Skeletal muscle satellite cell (primary cell): Measurements from ENCODE around the gene CAVIN1.
"Not testable (repeated sequence)": the region's sequence is repeated elsewhere in the genome, so short reads cannot be mapped to it uniquely, and the experiment has no call there.

Source experiments
- H3K27me3 ChIP-seq: 2 replicates; pipeline ENCODE4 v1.7.0; 2013; ENCODE audit warnings: low read length; ENCODE audit not compliant: control insufficient read depth, insufficient read depth
- H3K36me3 ChIP-seq: 2 replicates; pipeline ENCODE4 v1.7.0; 2013; ENCODE audit warnings: mild to moderate bottlenecking, control low read depth, low read length; ENCODE audit not compliant: insufficient read depth
- H3K4me1 ChIP-seq: 2 replicates; pipeline ENCODE4 v1.7.0; 2013; ENCODE audit warnings: low read length; ENCODE audit not compliant: control insufficient read depth, insufficient read depth
- H3K4me2 ChIP-seq: 2 replicates; pipeline ENCODE4 v1.7.0; 2013; ENCODE audit warnings: mild to moderate bottlenecking, low read length
- H3K4me3 ChIP-seq: 2 replicates; pipeline ENCODE4 v1.7.0; 2013; ENCODE audit warnings: low read length
- H3K9ac ChIP-seq: 2 replicates; pipeline ENCODE4 v1.7.0; 2013; ENCODE audit warnings: mild to moderate bottlenecking, low read depth, low read length, moderate library complexity
- H3K9me3 ChIP-seq: replicated peaks from 2 replicates; pipeline ENCODE4 v1.7.0; 2013; ENCODE audit warnings: mild to moderate bottlenecking, control low read depth, low read length

CAVIN1 gene

GRCh38 chr17:42428141-42428944 lies 5.3 kb upstream of the CAVIN1 start:
- H3K36me3 ChIP-seq, result no peaks in the 10 kb centered on the region
- H3K4me2 ChIP-seq, result peak overlapping the region; percentile 29
- H3K27me3 ChIP-seq, result no peaks in the 10 kb centered on the region
- H3K9ac ChIP-seq, result peak overlapping the region; percentile 35
- no peak overlapping the region for H3K4me3 ChIP-seq
- H3K9me3 ChIP-seq, result no peaks in the 10 kb centered on the region
- peaks cover 18% of the 10 kb centered on the region for H3K4me1 ChIP-seq

- Histone ChIP-seq H3K4me2 (no peak overlapping the region), H3K27me3 (no peaks in the 10 kb centered on the region), H3K4me3 (no peak overlapping the region), H3K36me3 (peaks cover 8% of the 10 kb centered on the region), H3K9me3 (no peaks in the 10 kb centered on the region), H3K4me1 (peaks cover 28% of the 10 kb centered on the region), H3K9ac (no peak overlapping the region)
Measured at GRCh38 chr17:42424991-42425610, 2.0 kb upstream of the CAVIN1 start.

- H3K9ac ChIP-seq, result peak overlapping the region; percentile 98
Measured at GRCh38 chr17:42423766-42424165, 710 bp upstream of the CAVIN1 start.

GRCh38 chr17:42422412-42422957 lies 571 bp downstream of the CAVIN1 start:
- H3K36me3 ChIP-seq, result peaks cover 12% of the 10 kb centered on the region
- peak overlapping the region; percentile 100 for H3K4me3 ChIP-seq
- H3K4me2 ChIP-seq, result peak overlapping the region; percentile 83
- no peaks in the 10 kb centered on the region for H3K9me3 ChIP-seq
- H3K4me1 ChIP-seq, result peaks cover 27% of the 10 kb centered on the region
- no peaks in the 10 kb centered on the region for H3K27me3 ChIP-seq
- peak overlapping the region; percentile 98 for H3K9ac ChIP-seq

More at GRCh38 chr17:42423766-42424165, 710 bp upstream of the CAVIN1 start:
- Histone ChIP-seq H3K9me3 (no peaks in the 10 kb centered on the region), H3K4me1 (peaks cover 36% of the 10 kb centered on the region), H3K36me3 (peaks cover 8% of the 10 kb centered on the region), H3K27me3 (no peaks in the 10 kb centered on the region), H3K4me3 (peak overlapping the region; percentile 100), H3K4me2 (peak overlapping the region; percentile 83)

- Histone ChIP-seq H3K9me3 (no peaks in the 10 kb centered on the region), H3K4me1 (peaks cover 30% of the 10 kb centered on the region), H3K27me3 (no peaks in the 10 kb centered on the region), H3K9ac (peak overlapping the region; percentile 98), H3K4me2 (peak overlapping the region; percentile 83), H3K4me3 (peak overlapping the region; percentile 100), H3K36me3 (peaks cover 15% of the 10 kb centered on the region)
Measured at GRCh38 chr17:42421507-42422338, 1.3 kb downstream of the CAVIN1 start.

- no peaks in the 10 kb centered on the region for H3K9me3 ChIP-seq
- H3K4me3 ChIP-seq, result peak overlapping the region; percentile 100
- no peaks in the 10 kb centered on the region for H3K27me3 ChIP-seq
- H3K36me3 ChIP-seq, result peaks cover 17% of the 10 kb centered on the region
- peak overlapping the region; percentile 83 for H3K4me2 ChIP-seq
- peaks cover 36% of the 10 kb centered on the region for H3K4me1 ChIP-seq
- peak overlapping the region; percentile 98 for H3K9ac ChIP-seq
Measured at GRCh38 chr17:42421136-42421506, 1.9 kb downstream of the CAVIN1 start.

GRCh38 chr17:42417981-42418380 lies 5.1 kb downstream of the CAVIN1 start:
- Histone ChIP-seq H3K4me1 (peaks cover 54% of the 10 kb centered on the region), H3K36me3 (peaks cover 36% of the 10 kb centered on the region)
- H3K9ac ChIP-seq, H3K9me3 ChIP-seq, H3K4me2 ChIP-seq, H3K4me3 ChIP-seq, H3K27me3 ChIP-seq: not testable (repeated sequence)

- no peaks in the 10 kb centered on the region for H3K27me3 ChIP-seq
- H3K9me3 ChIP-seq, result no peaks in the 10 kb centered on the region
- H3K4me1 ChIP-seq, result peaks cover 64% of the 10 kb centered on the region
- peaks cover 40% of the 10 kb centered on the region for H3K36me3 ChIP-seq
- H3K4me2 ChIP-seq, result peak overlapping the region; percentile 12
- H3K9ac ChIP-seq, result no peak overlapping the region
- H3K4me3 ChIP-seq, result no peak overlapping the region
Measured at GRCh38 chr17:42414704-42415409, 8.2 kb downstream of the CAVIN1 start.

- peaks cover 68% of the 10 kb centered on the region for H3K4me1 ChIP-seq
- peaks cover 45% of the 10 kb centered on the region for H3K36me3 ChIP-seq
Measured at GRCh38 chr17:42413464-42414040, 9.5 kb downstream of the CAVIN1 start.

GRCh38 chr17:42411905-42412679 lies 11.0 kb downstream of the CAVIN1 start:
- Histone ChIP-seq H3K27me3 (no peaks in the 10 kb centered on the region), H3K4me3 (peak overlapping the region; percentile 16), H3K4me2 (peak overlapping the region; percentile 61), H3K4me1 (peaks cover 83% of the 10 kb centered on the region), H3K9me3 (no peaks in the 10 kb centered on the region), H3K36me3 (peaks cover 41% of the 10 kb centered on the region), H3K9ac (peak overlapping the region; percentile 49)

More at GRCh38 chr17:42413464-42414040, 9.5 kb downstream of the CAVIN1 start:
- Histone ChIP-seq H3K4me3 (no peak overlapping the region), H3K9ac (no peak overlapping the region), H3K9me3 (no peaks in the 10 kb centered on the region), H3K27me3 (no peaks in the 10 kb centered on the region), H3K4me2 (no peak overlapping the region)
